Endothelial cell of umbilical vein (primary cell): ENCODE measurements around the gene ANKRD44. TPM values are rescaled to one million over a fixed set of nuclear protein-coding genes. Genes with fewer than 3 reads are reported as not detected.

Source experiments
- BruUV-seq: library from RNA; stranded (reverse); fragments of 400-500 nt; replicated peaks from 2 replicates; lab custom pipeline; 2021; lab: Mats Ljungman, UMichigan
- CTCF ChIA-PET: fragments of 300-600, 350-600 bp; sonication (Branson Sonifier 250); formaldehyde crosslinking; loops from one replicate; lab custom pipeline; 2021; ENCODE audit warnings: antibody characterized with exemption, inconsistent platforms; lab: Charles Lee
- POLR2A ChIA-PET: fragments of 300-600, 350-600 bp; sonication (Branson Sonifier 250); formaldehyde crosslinking; loops from one replicate; lab custom pipeline; 2021; ENCODE audit warnings: antibody characterized with exemption, inconsistent platforms; lab: Charles Lee
- DNase-seq: peaks from one replicate; pipeline ENCODE4 v3.0.0-alpha.2; 2011; ENCODE audit warnings: low read depth, low spot score
- FAIRE-seq: peaks from 2 replicates; lab custom pipeline; 2011; peaks lifted over from hg19 to GRCh38; lab: Jason Lieb, UNC
- H2AFZ ChIP-seq: 2 replicates; pipeline ENCODE4 v1.6.0; 2012; ENCODE audit warnings: low read depth, low read length, control low read depth, inconsistent platforms
- H3K27ac ChIP-seq: 2 replicates; pipeline ENCODE4 v1.5.1; 2011; ENCODE audit warnings: low read depth, mild to moderate bottlenecking, control low read depth, low read length, moderate library complexity; ENCODE audit not compliant: insufficient read depth
- H3K27me3 ChIP-seq, 2 experiments: 2 replicates each; pipeline versions ENCODE4 v1.6.0 to v1.6.1; 2011; ENCODE audit warnings: low read length in 2 of 2, mixed read lengths in 1 of 2; ENCODE audit not compliant: control insufficient read depth in 2 of 2, insufficient read depth in 2 of 2
- H3K36me3 ChIP-seq, 2 experiments: 2 replicates in 1 of 2; 3 replicates in 1 of 2; pipeline ENCODE4 v1.5.1; 2011; ENCODE audit warnings: low read length in 2 of 2, mild to moderate bottlenecking in 1 of 2, moderate library complexity in 1 of 2; ENCODE audit not compliant: control insufficient read depth in 2 of 2, insufficient read depth in 2 of 2; ENCODE audit errors: extremely low read depth in 1 of 2
- H3K4me1 ChIP-seq: 3 replicates; pipeline ENCODE4 v1.5.1; 2011; ENCODE audit warnings: mild to moderate bottlenecking, low read length; ENCODE audit not compliant: control insufficient read depth, insufficient read depth; ENCODE audit errors: extremely low read depth
- H3K4me2 ChIP-seq: 2 replicates; pipeline ENCODE4 v1.6.1; 2011; ENCODE audit warnings: low read length, control low read depth, mixed read lengths; ENCODE audit not compliant: insufficient read depth
- H3K4me3 ChIP-seq, 3 experiments: fragments of 200-600 bp in 1 of 3; sonication (generic), shearing (Covaris generic) in 1 of 3; replicated peaks in 1 of 3; 2 replicates each; pipeline ENCODE4 v1.5.1; 2011 to 2016; ENCODE audit warnings: control low read depth in 3 of 3, low read length in 3 of 3, mild to moderate bottlenecking in 2 of 3, inconsistent platforms in 1 of 3, low read depth in 1 of 3, moderate library complexity in 1 of 3; ENCODE audit not compliant: insufficient read depth in 1 of 3
- H3K79me2 ChIP-seq: 2 replicates; pipeline ENCODE4 v1.6.0; 2012; ENCODE audit warnings: low read length, inconsistent platforms; ENCODE audit not compliant: control insufficient read depth, insufficient read depth
- H3K9ac ChIP-seq: replicated peaks from 2 replicates; pipeline ENCODE3; 2011; ENCODE audit warnings: low read length, control low read depth; ENCODE audit not compliant: insufficient read depth; ENCODE audit errors: extremely low read depth
- H3K9me1 ChIP-seq: replicated peaks from 3 replicates; pipeline ENCODE4 v1.6.0; 2011; ENCODE audit warnings: mild to moderate bottlenecking, low read length; ENCODE audit not compliant: control insufficient read depth, insufficient read depth; ENCODE audit errors: extremely low read depth
- H3K9me3 ChIP-seq: replicated peaks from 2 replicates; pipeline ENCODE4 v1.5.1; 2012; ENCODE audit warnings: low read length, inconsistent platforms; ENCODE audit not compliant: control insufficient read depth, insufficient read depth
- H4K20me1 ChIP-seq: replicated peaks from 2 replicates; pipeline ENCODE3; 2011; ENCODE audit warnings: mild to moderate bottlenecking, low read length; ENCODE audit not compliant: control insufficient read depth, insufficient read depth; ENCODE audit errors: extremely low read depth
- EZH2 ChIP-seq: IDR thresholded peaks from 2 replicates; pipeline ENCODE4 v1.6.1; 2012; ENCODE audit warnings: borderline replicate concordance, low read depth, mild to moderate bottlenecking, moderate library complexity, low read length, inconsistent platforms; ENCODE audit not compliant: severe bottlenecking
- FOS ChIP-seq: IDR thresholded peaks from 2 replicates; pipeline ENCODE4 v1.6.1; 2011; ENCODE audit warnings: mild to moderate bottlenecking, low read length, moderate library complexity, borderline replicate concordance; ENCODE audit not compliant: insufficient read depth
- GATA2 ChIP-seq: IDR thresholded peaks from 2 replicates; pipeline ENCODE4 v1.7.0; 2011; ENCODE audit warnings: low read depth, mild to moderate bottlenecking, moderate library complexity, mixed read lengths, low read length; ENCODE audit not compliant: insufficient read length, insufficient read depth
- JUN ChIP-seq: IDR thresholded peaks from 2 replicates; pipeline ENCODE4 v1.6.1; 2011; ENCODE audit warnings: borderline replicate concordance, low read depth; ENCODE audit not compliant: insufficient read length, insufficient read depth
- MYC ChIP-seq: IDR thresholded peaks from one replicate; pipeline ENCODE4 v1.6.1; 2011; ENCODE audit warnings: mild to moderate bottlenecking, low read depth, low read length
- POLR2A ChIP-seq: IDR thresholded peaks from 2 replicates; pipeline ENCODE4 v1.6.1; 2012; ENCODE audit warnings: low read depth, mild to moderate bottlenecking, control low read depth, low read length
- POLR2AphosphoS5 ChIP-seq: IDR thresholded peaks from 2 replicates; pipeline ENCODE4 v1.6.1; 2012; ENCODE audit warnings: low read depth, mild to moderate bottlenecking, control low read depth, low read length, moderate library complexity; ENCODE audit not compliant: insufficient read depth
- dilution Hi-C: fragments of 300-500 bp; cut with MboI; formaldehyde crosslinking; loops from one replicate; pipeline ENCODE4 v1.15.0; 2019; ENCODE audit warnings: low sequenced_read_pairs; ENCODE audit not compliant: extremely low pct_ligation_motif_present
- intact Hi-C: fragments of 100-400 bp; cut with micrococcal nuclease; formaldehyde crosslinking; loops from one replicate; pipeline ENCODE4 v1.10.0; 2022
- polyA plus RNA-seq, 4 experiments: library from polyadenylated mRNA; depleted of rRNA in 3 of 4; stranded (reverse) in 3 of 4; unstranded in 1 of 4; fragments of >200 nt; gene quantifications; 2 replicates each; pipeline versions ENCODE4 v1.2.1 to v1.2.3, GENCODE V29; 2011 to 2012; ENCODE audit warnings: missing spikeins in 1 of 4
- total RNA-seq: library from RNA; stranded (reverse); gene quantifications from 2 replicates; pipeline ENCODE4 v1.2.3, GENCODE V29; 2021
- TF ChIP-seq, protein P1 (sequence below): IDR thresholded peaks from 2 replicates; pipeline ENCODE4 v1.6.1; 2011; ENCODE audit not compliant: insufficient read depth, insufficient read length
- TF ChIP-seq, protein P2 (sequence below), 2 donors: IDR thresholded peaks; 1 replicate in 1 of 2; 2 replicates in 1 of 2; pipeline ENCODE4 v1.5.1; 2011; ENCODE audit warnings: low read length in 2 of 2, mild to moderate bottlenecking in 2 of 2, moderate library complexity in 2 of 2, control low read depth in 1 of 2, inconsistent platforms in 1 of 2, low read depth in 1 of 2; ENCODE audit not compliant: insufficient read depth in 1 of 2; ENCODE audit errors: extremely low read depth in 1 of 2

ANKRD44 gene
- total and polyA plus RNA-seq, 2 donors (not counting 3 experiments of a cell fraction or from before 2014, with no cell fraction given) = 3.4 to 6.1 TPM

DNA sequence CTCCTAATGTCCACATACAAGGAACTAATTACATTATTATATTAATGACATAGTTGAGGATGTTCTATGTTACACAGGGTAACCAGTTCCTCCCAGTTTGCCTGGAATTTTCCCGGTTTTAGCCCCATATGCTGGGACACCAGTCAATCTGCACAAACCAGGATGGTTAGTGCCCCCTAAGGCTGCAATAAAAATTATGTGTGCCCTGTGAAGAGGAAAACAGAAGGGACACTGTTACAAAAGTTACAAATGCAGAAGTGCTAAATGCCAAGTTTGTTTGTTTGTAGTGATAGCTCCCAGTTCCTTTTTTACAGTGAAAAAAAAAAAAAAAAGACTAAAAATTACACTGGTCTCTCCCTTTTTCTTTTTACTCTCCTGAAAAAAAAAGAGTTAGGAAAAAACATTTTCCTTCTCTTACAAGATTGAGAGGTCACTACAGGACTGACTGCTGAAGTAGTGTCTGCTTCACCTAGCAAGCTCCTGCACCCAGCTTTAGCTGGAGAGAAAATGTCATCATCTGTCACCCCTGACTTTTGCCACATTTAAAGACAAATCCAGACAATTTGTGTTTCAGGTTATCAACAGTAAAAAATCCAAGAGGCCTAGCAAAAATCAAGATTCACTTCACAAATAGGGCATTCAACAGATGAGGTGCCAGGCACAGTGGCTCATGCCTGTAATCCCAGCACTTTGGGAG, 3.2 kb downstream of the ANKRD44 start:
- intact Hi-C loops = no loop called here
- FAIRE-seq = no peak

More for the DNA sequence above, 3.2 kb downstream of the ANKRD44 start:
- H3K4me3 ChIP-seq = no peak overlapping the region
- H3K27me3 ChIP-seq = peaks cover 0 to 5% of the 10 kb centered on the region in 2 experiments
- no peaks in the 10 kb centered on the region for H3K9me1 ChIP-seq
- ChIA-PET POLR2A (no interaction called here), CTCF (interaction anchor here (1.0 to 1.9 kb wide), 4 partner anchors 11 to 194 kb away, joined by 3 to 6 read pairs (median 3); no protein-coding TSS in a partner anchor)
- H3K4me2 ChIP-seq = no peak overlapping the region
- H3K9me3 ChIP-seq = no peaks in the 10 kb centered on the region
- H3K4me1 ChIP-seq = peaks cover 12% of the 10 kb centered on the region
- dilution Hi-C loops = no loop called here
- no peaks in the 10 kb centered on the region for H3K79me2 ChIP-seq
- DNase-seq = no peak
- H3K9ac ChIP-seq = no peak overlapping the region
- no peaks in the 10 kb centered on the region for H3K36me3 ChIP-seq
- TF ChIP-seq POLR2A = no peak
- no peak for TF ChIP-seq JUN
- no peak for TF ChIP-seq EZH2
- TF ChIP-seq POLR2AphosphoS5 = no peak
- TF ChIP-seq GATA2 = no peak
- TF ChIP-seq MYC = no peak
- TF ChIP-seq, protein P1, sequence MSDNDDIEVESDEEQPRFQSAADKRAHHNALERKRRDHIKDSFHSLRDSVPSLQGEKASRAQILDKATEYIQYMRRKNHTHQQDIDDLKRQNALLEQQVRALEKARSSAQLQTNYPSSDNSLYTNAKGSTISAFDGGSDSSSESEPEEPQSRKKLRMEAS = no peak
- TF ChIP-seq, protein P2, sequence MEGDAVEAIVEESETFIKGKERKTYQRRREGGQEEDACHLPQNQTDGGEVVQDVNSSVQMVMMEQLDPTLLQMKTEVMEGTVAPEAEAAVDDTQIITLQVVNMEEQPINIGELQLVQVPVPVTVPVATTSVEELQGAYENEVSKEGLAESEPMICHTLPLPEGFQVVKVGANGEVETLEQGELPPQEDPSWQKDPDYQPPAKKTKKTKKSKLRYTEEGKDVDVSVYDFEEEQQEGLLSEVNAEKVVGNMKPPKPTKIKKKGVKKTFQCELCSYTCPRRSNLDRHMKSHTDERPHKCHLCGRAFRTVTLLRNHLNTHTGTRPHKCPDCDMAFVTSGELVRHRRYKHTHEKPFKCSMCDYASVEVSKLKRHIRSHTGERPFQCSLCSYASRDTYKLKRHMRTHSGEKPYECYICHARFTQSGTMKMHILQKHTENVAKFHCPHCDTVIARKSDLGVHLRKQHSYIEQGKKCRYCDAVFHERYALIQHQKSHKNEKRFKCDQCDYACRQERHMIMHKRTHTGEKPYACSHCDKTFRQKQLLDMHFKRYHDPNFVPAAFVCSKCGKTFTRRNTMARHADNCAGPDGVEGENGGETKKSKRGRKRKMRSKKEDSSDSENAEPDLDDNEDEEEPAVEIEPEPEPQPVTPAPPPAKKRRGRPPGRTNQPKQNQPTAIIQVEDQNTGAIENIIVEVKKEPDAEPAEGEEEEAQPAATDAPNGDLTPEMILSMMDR (IDR thresholded peaks at IDR 0.05; ENCODE audit: extremely low read depth in 1 of 2, insufficient read depth in 1 of 2, low read depth in 1 of 2, low read length in 2 of 2) = no peak
- no peak for TF ChIP-seq FOS
- H3K27ac ChIP-seq = no peak overlapping the region
- no TSS peak for BruUV-seq
- H4K20me1 ChIP-seq = no peaks in the 10 kb centered on the region
- H2AFZ ChIP-seq = no peak overlapping the region
